IPS DF 19.7 (cell line): ENCODE data around the gene DOCK10.

Experiments
- DNase-seq: peaks from one replicate; pipeline ENCODE4 v3.0.0-alpha.2; 2013; ENCODE audit warnings: low read depth, low spot score

Gene DOCK10

DNA sequence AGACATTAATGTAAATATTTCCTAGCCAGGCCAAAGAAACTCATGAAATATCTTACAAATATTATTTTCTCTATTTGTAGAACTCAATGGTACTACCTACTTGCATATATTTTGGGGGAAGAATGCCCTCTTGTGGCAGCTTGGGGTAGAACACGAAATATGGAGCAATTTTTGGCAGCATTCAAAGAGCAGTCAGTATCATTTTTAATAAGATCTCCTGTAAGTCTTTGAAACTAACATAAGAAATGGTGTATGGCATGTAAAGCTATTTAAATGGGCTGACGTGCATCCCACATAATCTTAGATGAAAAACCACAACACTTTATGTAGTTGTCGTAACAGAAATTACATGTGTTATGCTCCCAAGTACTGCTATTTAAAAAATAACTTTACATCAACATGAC, 263.8 kb downstream of the DOCK10 start:
- DNase-seq = no peak

GRCh38 chr2:224777559-224777930, 264.7 kb downstream of the DOCK10 start:
- DNase-seq = no peak

- no peak for DNase-seq
These were observed 265.3 kb downstream of the DOCK10 start for GRCh38 chr2:224776795-224777558.

GRCh38 chr2:224775647-224776046, 266.6 kb downstream of the DOCK10 start:
- no peak for DNase-seq

- no peak for DNase-seq
These were observed 267.5 kb downstream of the DOCK10 start for GRCh38 chr2:224774735-224775134.

DNA sequence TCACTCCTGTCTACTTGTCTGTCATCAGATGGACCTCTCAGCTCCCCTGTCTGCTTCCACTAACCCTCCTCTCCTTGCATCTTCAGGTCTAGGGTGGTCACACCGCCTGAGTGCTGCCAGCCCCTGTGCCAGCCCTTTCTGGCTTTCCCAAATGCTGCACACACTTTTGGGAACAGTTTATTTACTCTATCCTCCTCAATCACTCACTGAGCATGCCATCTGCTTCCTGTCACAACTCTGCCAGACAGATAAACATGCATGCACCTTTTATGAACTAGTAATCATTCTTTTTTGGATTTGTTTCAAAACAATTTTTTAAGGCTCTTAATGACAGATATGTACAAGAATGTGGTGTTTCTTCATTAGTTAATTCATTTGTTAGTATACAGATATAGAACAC, 269.8 kb downstream of the DOCK10 start:
- DNase-seq = no peak

DNA sequence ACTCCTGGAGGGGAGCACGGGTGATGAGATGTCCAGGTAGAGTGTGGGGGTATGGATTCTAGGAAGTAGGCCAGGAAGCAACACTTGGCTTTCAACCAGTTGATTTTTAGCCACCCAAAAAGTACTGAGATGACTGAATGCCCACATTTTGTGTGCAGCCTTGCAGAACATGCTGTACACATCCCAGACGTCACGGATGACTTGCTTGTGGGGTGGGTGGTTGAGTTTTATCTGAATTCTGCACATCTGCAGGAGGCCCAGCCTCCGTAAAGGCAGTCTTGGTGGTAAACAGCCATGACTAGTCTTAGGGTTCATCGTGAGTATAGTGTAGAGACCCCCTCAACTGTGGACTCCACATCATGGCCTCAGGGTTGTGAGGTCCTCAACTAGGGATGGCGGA, 272.8 kb downstream of the DOCK10 start:
- no peak for DNase-seq

GRCh38 chr2:224764565-224765236, 277.6 kb downstream of the DOCK10 start:
- no peak for DNase-seq

DNA sequence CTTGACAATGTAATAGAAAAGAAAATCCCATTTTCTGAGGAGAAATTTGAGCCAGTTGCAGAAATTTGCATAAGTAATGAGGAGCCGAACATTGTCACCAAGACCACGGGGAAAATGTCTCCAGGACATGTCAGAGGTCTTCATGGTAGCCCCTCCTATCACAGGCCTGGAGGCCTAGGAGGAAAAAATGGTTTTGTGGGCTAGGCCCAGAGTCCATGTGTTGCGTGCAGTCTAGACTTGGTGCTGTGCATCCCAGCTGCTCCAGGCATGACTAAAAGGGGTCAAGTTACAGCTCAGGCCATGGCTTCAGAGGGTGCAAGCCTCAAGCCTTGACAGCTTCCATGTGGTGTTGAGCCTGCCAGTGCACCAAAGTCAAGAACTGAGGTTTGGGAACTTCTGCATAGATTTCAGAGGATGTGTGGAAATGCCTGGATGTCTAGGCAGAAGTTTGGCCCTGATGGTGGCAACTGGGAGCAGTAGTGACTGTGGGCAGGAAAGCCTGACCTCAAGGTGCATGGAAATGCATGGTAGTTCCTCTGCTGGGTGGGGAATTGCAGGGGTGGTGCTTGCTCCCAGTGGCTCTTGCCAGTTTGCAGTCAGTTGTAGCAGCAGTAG, 284.2 kb downstream of the DOCK10 start:
- DNase-seq = no peak

DNA sequence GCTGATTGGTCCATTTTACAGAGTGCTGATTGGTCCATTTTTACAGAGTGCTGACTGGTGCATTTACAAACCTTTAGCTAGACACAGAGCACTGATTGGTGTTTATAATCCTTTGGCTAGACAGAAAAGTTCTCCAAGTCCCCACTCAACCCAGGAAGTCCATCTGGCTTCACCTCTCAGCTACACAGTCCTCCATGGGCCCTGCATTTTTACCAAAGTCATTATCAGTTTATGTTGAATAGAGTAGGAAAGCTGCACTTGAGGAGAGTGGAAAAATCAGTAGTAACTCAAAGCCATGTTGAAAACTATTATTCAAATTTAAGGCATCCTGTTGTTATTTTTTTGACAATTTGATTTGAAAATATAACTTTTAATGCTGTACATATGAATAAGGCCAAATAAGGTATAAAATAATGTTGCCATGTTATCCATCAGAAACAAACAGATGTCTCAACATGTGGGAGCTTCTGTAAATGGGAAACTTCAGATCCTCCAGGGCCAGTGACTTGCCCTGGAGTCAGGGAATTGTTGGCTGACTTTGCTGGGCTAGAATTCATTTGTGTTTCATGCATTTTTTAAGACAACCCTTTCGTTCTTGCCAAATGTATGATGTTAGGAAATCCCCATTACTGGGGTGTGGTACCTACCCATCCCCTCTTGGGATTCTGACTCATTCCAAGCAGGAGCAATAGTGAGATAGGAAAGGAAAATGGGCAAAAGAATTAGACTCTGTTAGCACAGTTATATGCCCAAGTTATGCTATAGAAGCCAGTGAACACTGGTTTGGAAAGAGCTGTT, 288.3 kb downstream of the DOCK10 start:
- DNase-seq = no peak

DNA sequence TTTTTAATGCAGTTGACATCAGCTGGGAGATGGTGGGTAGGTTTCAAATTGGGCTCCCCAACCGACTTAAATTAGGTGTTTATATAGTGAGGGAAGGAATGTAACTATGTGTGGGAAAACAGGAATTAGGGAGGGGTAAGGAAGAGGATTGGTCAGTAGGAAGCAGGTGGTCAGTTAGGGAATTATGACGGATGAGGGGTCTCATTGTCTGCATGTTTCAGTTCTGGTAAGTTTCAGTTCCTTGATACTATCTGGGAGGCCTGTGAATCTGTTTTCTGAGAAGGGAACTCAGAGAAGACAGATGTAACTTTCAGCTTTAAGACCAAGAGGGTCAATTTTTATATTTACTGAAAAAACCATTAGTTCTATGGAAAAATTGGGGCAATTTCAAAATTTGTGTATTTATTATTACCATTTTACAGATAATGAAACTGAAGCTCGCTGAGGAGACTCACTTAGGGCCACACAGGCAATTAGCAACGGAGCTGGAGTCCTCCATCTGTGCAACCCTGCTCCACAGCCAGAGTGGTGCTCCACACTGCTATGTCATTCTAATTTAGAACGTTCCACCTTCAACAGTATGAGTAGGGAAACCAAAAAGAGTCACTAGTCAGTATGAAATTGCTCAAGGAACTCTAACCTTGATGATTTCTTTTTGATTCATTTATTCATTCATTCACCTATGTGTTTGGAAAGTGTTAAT, 290.1 kb downstream of the DOCK10 start:
- no peak for DNase-seq

GRCh38 chr2:224749136-224749535, 293.1 kb downstream of the DOCK10 start:
- no peak for DNase-seq

- no peak for DNase-seq
These were observed 294.5 kb downstream of the DOCK10 start for GRCh38 chr2:224747765-224748164.

DNA sequence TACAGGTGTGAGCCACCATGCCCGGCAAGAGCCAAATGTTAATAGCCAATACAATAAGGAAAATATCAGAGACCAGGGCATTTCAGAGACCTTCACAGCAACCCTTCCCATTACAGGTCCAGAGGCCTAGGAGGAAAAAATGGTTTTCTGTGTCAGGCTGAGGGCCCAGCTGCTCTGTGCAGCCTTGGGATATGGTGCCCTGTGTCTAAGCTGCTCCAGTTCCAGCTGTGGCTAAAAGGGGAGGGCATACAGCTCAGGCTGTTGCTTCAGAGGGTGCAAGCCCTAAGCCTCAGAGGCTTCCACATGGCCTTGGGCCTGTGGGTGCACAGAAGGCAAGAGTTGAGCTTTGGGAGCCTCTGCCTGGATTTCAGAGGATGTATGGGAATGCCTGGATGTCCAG, 306.0 kb downstream of the DOCK10 start:
- DNase-seq = no peak

- DNase-seq = no peak
These were observed 307.3 kb downstream of the DOCK10 start for GRCh38 chr2:224734949-224735348.

GRCh38 chr2:224731665-224732064, 310.6 kb downstream of the DOCK10 start:
- no peak for DNase-seq

DNA sequence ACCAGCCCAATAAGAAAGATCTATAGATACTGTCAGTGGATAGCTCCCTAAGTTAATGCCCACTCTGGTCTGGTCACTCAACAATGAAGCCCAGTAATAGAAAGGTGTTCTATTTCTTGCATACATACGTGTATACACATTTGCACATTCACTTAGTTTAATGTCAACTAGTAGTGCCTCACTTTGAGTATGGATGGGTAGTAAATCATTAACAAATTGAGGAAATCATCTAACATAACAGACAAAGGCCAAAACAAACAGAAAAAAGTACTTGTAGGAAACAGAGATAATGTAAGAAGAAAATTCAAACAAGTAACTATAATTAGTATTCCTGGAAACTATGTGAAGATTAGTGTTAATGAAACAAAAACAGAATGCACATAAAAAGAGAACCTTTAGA, 312.8 kb downstream of the DOCK10 start:
- DNase-seq = no peak

DNA sequence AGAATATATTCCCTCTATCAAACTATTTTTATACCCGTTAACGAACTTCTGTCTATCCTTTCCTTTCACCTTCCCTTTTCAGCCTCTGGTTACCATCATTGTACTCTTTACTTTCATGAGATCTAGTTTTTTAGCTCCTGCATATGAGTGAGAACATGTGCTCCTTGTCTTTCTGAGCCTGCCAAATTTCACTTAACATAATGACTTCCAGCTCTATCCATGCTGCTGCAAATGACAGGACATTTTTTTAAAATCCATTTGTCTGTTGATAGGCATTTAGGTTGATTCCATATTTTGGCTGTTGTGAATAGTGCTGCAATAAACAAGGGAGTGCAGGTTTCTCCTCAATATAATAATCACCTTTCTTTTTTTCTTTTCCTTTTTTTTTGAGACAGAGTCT, 317.9 kb downstream of the DOCK10 start:
- no peak for DNase-seq

GRCh38 chr2:224723586-224724217, 318.6 kb downstream of the DOCK10 start:
- no peak for DNase-seq

DNA sequence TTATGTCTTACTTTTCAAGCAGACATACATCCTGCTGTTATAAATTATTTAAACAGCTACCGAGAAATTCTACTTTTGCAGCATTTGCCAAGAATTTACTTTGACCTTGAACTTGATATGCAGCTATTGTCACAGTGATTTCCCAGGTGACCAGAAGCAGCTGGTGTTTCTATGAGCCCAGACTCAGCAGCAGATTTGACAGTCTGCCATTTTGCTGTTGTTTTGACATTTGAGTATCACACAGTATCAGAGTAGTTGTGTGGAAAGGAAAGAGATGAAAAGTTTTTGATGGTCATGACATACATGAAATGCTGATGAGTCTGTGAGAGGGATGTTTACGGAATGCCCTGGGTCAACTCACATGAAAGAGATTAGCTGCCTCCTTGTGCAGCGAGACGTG, 319.5 kb downstream of the DOCK10 start:
- DNase-seq = no peak

- DNase-seq = no peak
These were observed 320.0 kb downstream of the DOCK10 start for GRCh38 chr2:224722250-224722649.
